H1 (cell line): ENCODE measurements around the gene PROSER2. TPM values are rescaled to one million over a fixed set of nuclear protein-coding genes. Genes with fewer than 3 reads are reported as not detected.

Source experiments
- CTCF ChIA-PET: fragments of 300-600 bp; sonication (Branson Sonifier 250); formaldehyde crosslinking; loops from one replicate; lab custom pipeline; 2021; ENCODE audit not compliant: partially characterized antibody; lab: Charles Lee
- POLR2A ChIA-PET: fragments of 300-600 bp; sonication (Branson Sonifier 250); formaldehyde crosslinking; loops from one replicate; lab custom pipeline; 2021; ENCODE audit warnings: inconsistent platforms; ENCODE audit not compliant: partially characterized antibody; lab: Charles Lee
- DNase-seq, 2 experiments: peaks; one replicate each; pipeline versions ENCODE4 v3.0.0 to v3.0.0-alpha.2; 2010 to 2022; ENCODE audit warnings: low spot score in 2 of 2, low read depth in 1 of 2, mixed read lengths in 1 of 2
- FAIRE-seq: peaks from 2 replicates; lab custom pipeline; 2011; peaks lifted over from hg19 to GRCh38; lab: Jason Lieb, UNC
- H2AFZ ChIP-seq: 2 replicates; pipeline ENCODE4 v1.8.1; 2012; ENCODE audit warnings: low read length, inconsistent platforms
- H2AK5ac ChIP-seq: 2 replicates; pipeline ENCODE4 v1.6.1; 2013; ENCODE audit warnings: low read depth, low read length
- H2BK120ac ChIP-seq: replicated peaks from 2 replicates; pipeline ENCODE3; 2013; ENCODE audit warnings: low read depth, low read length, inconsistent platforms
- H2BK12ac ChIP-seq: 2 replicates; pipeline ENCODE4 v1.6.1; 2013; ENCODE audit warnings: low read depth, low read length
- H2BK15ac ChIP-seq: 2 replicates; pipeline ENCODE4 v1.6.1; 2013; ENCODE audit warnings: low read length
- H2BK20ac ChIP-seq: 2 replicates; pipeline ENCODE4 v1.6.1; 2013; ENCODE audit warnings: low read length
- H2BK5ac ChIP-seq: 2 replicates; pipeline ENCODE4 v1.6.1; 2013; ENCODE audit warnings: low read depth, low read length
- H3K14ac ChIP-seq: 2 replicates; pipeline ENCODE4 v1.6.1; 2013; ENCODE audit warnings: inconsistent platforms; ENCODE audit not compliant: insufficient read length
- H3K18ac ChIP-seq: 2 replicates; pipeline ENCODE4 v1.6.1; 2013; ENCODE audit warnings: low read length; ENCODE audit errors: extremely low read depth
- H3K23ac ChIP-seq: 2 replicates; pipeline ENCODE4 v1.6.1; 2013; ENCODE audit warnings: inconsistent platforms; ENCODE audit not compliant: insufficient read length
- H3K23me2 ChIP-seq: 2 replicates; pipeline ENCODE4 v1.6.1; 2013; ENCODE audit warnings: low read depth, low read length
- H3K27ac ChIP-seq: 2 replicates; pipeline ENCODE4 v1.6.1; 2011; ENCODE audit warnings: low read depth, low read length, inconsistent platforms
- H3K27me3 ChIP-seq, 4 experiments: replicated peaks in 1 of 4; 1 replicate in 1 of 4; 2 replicates in 3 of 4; pipeline versions ENCODE4 v1.6.1 to v1.8.1; 2011 to 2013; ENCODE audit warnings: low read length in 3 of 4, mild to moderate bottlenecking in 3 of 4, inconsistent platforms in 2 of 4, mixed read lengths in 2 of 4, moderate library complexity in 1 of 4; ENCODE audit not compliant: control insufficient read depth in 3 of 4, insufficient read depth in 3 of 4; ENCODE audit errors: extremely low read depth in 1 of 4
- H3K36me3 ChIP-seq, 4 experiments: 2 replicates each; pipeline versions ENCODE4 v1.6.1 to v1.8.1; 2011 to 2013; ENCODE audit warnings: mild to moderate bottlenecking in 4 of 4, low read length in 3 of 4, moderate library complexity in 2 of 4, control low read depth in 1 of 4, inconsistent platforms in 1 of 4; ENCODE audit not compliant: insufficient read depth in 4 of 4, control insufficient read depth in 2 of 4
- H3K4ac ChIP-seq: replicated peaks from 2 replicates; pipeline ENCODE3; 2013; ENCODE audit warnings: low read length, low read depth, mixed read lengths, inconsistent platforms; ENCODE audit not compliant: insufficient read length
- H3K4me1 ChIP-seq, 4 experiments: replicated peaks in 1 of 4; 1 replicate in 1 of 4; 2 replicates in 3 of 4; pipeline versions ENCODE4 v1.6.1 to v1.8.1; 2011 to 2013; ENCODE audit warnings: low read length in 3 of 4, inconsistent platforms in 2 of 4, mixed read lengths in 1 of 4; ENCODE audit not compliant: insufficient read depth in 4 of 4, control insufficient read depth in 3 of 4
- H3K4me2 ChIP-seq, 2 experiments: 2 replicates each; pipeline versions ENCODE4 v1.6.1 to v1.8.1; 2011 to 2013; ENCODE audit warnings: low read depth in 2 of 2, low read length in 2 of 2, control low read depth in 1 of 2, inconsistent platforms in 1 of 2, mild to moderate bottlenecking in 1 of 2; ENCODE audit not compliant: insufficient read depth in 1 of 2
- H3K4me3 ChIP-seq, 4 experiments: fragments of 200-600, 300-600 bp in 1 of 4; sonication (generic), shearing (Covaris generic), sonication (Bioruptor Twin) in 1 of 4; 2 replicates each; pipeline versions ENCODE4 v1.5.1 to v1.8.1; 2011 to 2016; ENCODE audit warnings: low read length in 4 of 4, low read depth in 3 of 4, control low read depth in 2 of 4, inconsistent platforms in 2 of 4, mild to moderate bottlenecking in 2 of 4, mixed read lengths in 1 of 4, moderate library complexity in 1 of 4; ENCODE audit not compliant: insufficient read depth in 2 of 4; ENCODE audit errors: extremely low read depth in 1 of 4
- H3K56ac ChIP-seq: replicated peaks from 2 replicates; pipeline ENCODE3; 2013; ENCODE audit warnings: low read depth, mild to moderate bottlenecking, mixed read lengths, low read length, inconsistent platforms; ENCODE audit not compliant: insufficient read length
- H3K79me1 ChIP-seq: 2 replicates; pipeline ENCODE4 v1.6.1; 2013; ENCODE audit warnings: low read depth, low read length, control low read depth
- H3K79me2 ChIP-seq, 2 experiments: 2 replicates each; pipeline versions ENCODE4 v1.6.1 to v1.8.1; 2012 to 2013; ENCODE audit warnings: low read length in 2 of 2, mild to moderate bottlenecking in 2 of 2, inconsistent platforms in 1 of 2; ENCODE audit not compliant: insufficient read depth in 2 of 2, control insufficient read depth in 1 of 2
- H3K9ac ChIP-seq, 4 experiments: replicated peaks in 1 of 4; 1 replicate in 1 of 4; 2 replicates in 3 of 4; pipeline versions ENCODE4 v1.6.1 to v1.8.1; 2011 to 2013; ENCODE audit warnings: low read depth in 3 of 4, low read length in 3 of 4, control low read depth in 2 of 4, mild to moderate bottlenecking in 2 of 4, moderate library complexity in 2 of 4, inconsistent platforms in 1 of 4; ENCODE audit errors: extremely low read depth in 1 of 4
- H3K9me3 ChIP-seq, 2 experiments: 2 replicates each; pipeline versions ENCODE4 v1.6.1 to v1.8.1; 2012 to 2013; ENCODE audit warnings: mild to moderate bottlenecking in 2 of 2, moderate library complexity in 2 of 2, control low read depth in 1 of 2, inconsistent platforms in 1 of 2, low read depth in 1 of 2, low read length in 1 of 2, mixed read lengths in 1 of 2; ENCODE audit not compliant: insufficient read depth in 2 of 2
- H4K20me1 ChIP-seq, 2 experiments: replicated peaks in 1 of 2; 2 replicates each; pipeline versions ENCODE3 to v1.8.1; 2011 to 2013; ENCODE audit warnings: inconsistent platforms in 2 of 2, low read length in 2 of 2, mild to moderate bottlenecking in 1 of 2; ENCODE audit not compliant: insufficient read depth in 2 of 2, control insufficient read depth in 1 of 2
- H4K5ac ChIP-seq: 2 replicates; pipeline ENCODE4 v1.6.1; 2013; ENCODE audit warnings: low read length, low read depth, mixed read lengths, inconsistent platforms; ENCODE audit not compliant: insufficient read length
- H4K8ac ChIP-seq: 2 replicates; pipeline ENCODE4 v1.8.0; 2013; ENCODE audit warnings: mild to moderate bottlenecking, moderate library complexity, low read length, inconsistent platforms; ENCODE audit not compliant: insufficient read depth; ENCODE audit errors: extremely low read depth
- H4K91ac ChIP-seq: replicated peaks from 2 replicates; pipeline ENCODE3; 2013; ENCODE audit warnings: low read length, mixed read lengths, inconsistent platforms; ENCODE audit not compliant: insufficient read length
- POLR2AphosphoS5 ChIP-seq: IDR thresholded peaks from 2 replicates; pipeline ENCODE4 v1.6.1; 2011; ENCODE audit warnings: low read depth, low read length
- RAD21 ChIP-seq, 2 experiments: IDR thresholded peaks in 1 of 2; conservative IDR thresholded peaks in 1 of 2; 2 replicates each; pipeline ENCODE4 v1.6.1; 2011; ENCODE audit warnings: low read depth in 2 of 2, low read length in 2 of 2, improper control_type of control experiment in 1 of 2, inconsistent platforms in 1 of 2, mild to moderate bottlenecking in 1 of 2, moderate library complexity in 1 of 2
- RNF2 ChIP-seq: fragments of 200-900, 300-1000 bp; sonication (generic); IDR thresholded peaks from 2 replicates; pipeline ENCODE4 v1.7.1; 2016; ENCODE audit warnings: borderline replicate concordance, low read depth, mild to moderate bottlenecking, antibody characterized with exemption, low read length; ENCODE audit not compliant: poor library complexity, severe bottlenecking; ENCODE audit errors: missing control alignments
- RXRA ChIP-seq: IDR thresholded peaks from 2 replicates; pipeline ENCODE4 v1.6.1; 2011; ENCODE audit warnings: low read depth, mild to moderate bottlenecking, low read length, moderate library complexity; ENCODE audit not compliant: insufficient read depth
- SP2 ChIP-seq: IDR thresholded peaks from 2 replicates; pipeline ENCODE4 v1.6.1; 2012; ENCODE audit warnings: mild to moderate bottlenecking, low read length, inconsistent platforms
- SRF ChIP-seq: IDR thresholded peaks from 2 replicates; pipeline ENCODE4 v1.6.1; 2011; ENCODE audit warnings: mild to moderate bottlenecking, low read depth, low read length, moderate library complexity
- WGBS, 2 experiments: shearing (Covaris generic) in 1 of 2; methylation state at CpG; one replicate each; pipeline versions ENCODE4 v1.1.6 to v1.1.7; 2013 to 2015; ENCODE audit warnings: low lambda C conversion rate in 2 of 2, mixed read lengths in 2 of 2, inconsistent platforms in 1 of 2, low coverage in 1 of 2, missing lambda C conversion rate in 1 of 2; ENCODE audit not compliant: insufficient replicate concordance in 2 of 2, insufficient coverage in 1 of 2, insufficient read length in 1 of 2; ENCODE audit errors: extremely low coverage in 1 of 2, missing lambda C conversion rate in 1 of 2; 5-methylcytosine and 5-hydroxymethylcytosine counted together
- polyA plus RNA-seq, 7 experiments: library from polyadenylated mRNA; depleted of rRNA in 3 of 7; stranded (reverse) in 5 of 7; unstranded in 2 of 7; fragments of >200 nt in 5 of 7; fragments of 200-250 nt in 2 of 7; gene quantifications; 1 replicate in 5 of 7; 2 replicates in 1 of 7; 4 replicates in 1 of 7; pipeline versions ENCODE4 v1.2.1 to v1.2.3, GENCODE V29; 2011 to 2013; ENCODE audit warnings: missing spikeins in 2 of 7, mixed read lengths in 2 of 7
- total RNA-seq: library from RNA; stranded (reverse); fragmentation: NEBNext Ultra II Directional; extraction: Animal tissue kit (Norgen Biotek cat#: 25700); gene quantifications from 2 replicates; pipeline ENCODE4 v1.2.1, GENCODE V29; 2021

The PROSER2 gene
- total and polyA plus RNA-seq, 2 of the 8 experiments (the other 6 are each of a cell fraction or from before 2014, with no cell fraction given): 3.9 to 13.7 TPM

- H3K79me1 ChIP-seq: no peaks in the 10 kb centered on the region
- no peak for FAIRE-seq
These were observed 86.9 kb downstream of the PROSER2 start for GRCh38 chr10:11910102-11910501.

More at GRCh38 chr10:11910102-11910501, 86.9 kb downstream of the PROSER2 start:
- Histone ChIP-seq H3K27me3 (no peaks in the 10 kb centered on the region), H2BK12ac (no peak overlapping the region), H3K4me1 (no peaks in the 10 kb centered on the region; a peak in 2 of 7 replicates), H2BK15ac (no peak overlapping the region), H3K14ac (no peak overlapping the region), H3K4me2 (no peak overlapping the region), H3K79me2 (no peaks in the 10 kb centered on the region), H3K18ac (no peak overlapping the region), H4K20me1 (no peaks in the 10 kb centered on the region), H2BK5ac (no peak overlapping the region), H3K36me3 (no peaks in the 10 kb centered on the region), H3K23me2 (no peaks in the 10 kb centered on the region), H3K23ac (no peak overlapping the region), H4K91ac (no peak overlapping the region), H4K5ac (no peak overlapping the region), H4K8ac (0 out of 2 replicates have a peak overlapping the region, but pooled peaks have one; percentile 6), H2AFZ (no peak overlapping the region), H3K56ac (no peak overlapping the region), H2BK120ac (no peak overlapping the region), H2AK5ac (no peak overlapping the region), H3K9ac (no peak overlapping the region), H3K27ac (no peak overlapping the region), H2BK20ac (no peak overlapping the region), H3K9me3 (no peaks in the 10 kb centered on the region), H3K4me3 (no peak overlapping the region), H3K4ac (no peak overlapping the region)
- no peak for TF ChIP-seq RXRA
- no peak for TF ChIP-seq RAD21 (IDR thresholded peaks at IDR 0.05 in 1 of 2, conservative IDR thresholded peaks at IDR 0.05 in 1 of 2; ENCODE audit: low read depth in 2 of 2, low read length in 2 of 2)
- TF ChIP-seq SP2: no peak
- TF ChIP-seq SRF: no peak
- no peak for TF ChIP-seq POLR2AphosphoS5
- TF ChIP-seq RNF2: no peak
- ChIA-PET CTCF (interaction anchor here (1.7 kb wide), 1 partner anchor 127 kb away, joined by 8 read pairs; no protein-coding TSS in a partner anchor), POLR2A (no interaction called here)
- DNase-seq: no peak
- WGBS, 2 experiments: 91% methylated on average over 10 of the region's 10 CpGs; no CpG with 5 or more reads in 1 of the 2 experiments
